NCI-H748 treated with DMSO at 0.1 percent for 48 hours (cell line): ENCODE results near the gene KRT4.
"Not testable (repeated sequence)": the region's sequence is repeated elsewhere in the genome, so short reads cannot be mapped to it uniquely, and the experiment has no call there.

ENCODE experiments used
- DNase-seq: peaks from one replicate; lab custom pipeline; 2025; lab: John Stamatoyannopoulos, UW

KRT4 gene

GRCh38 chr12:52813885-52814709, at the start of gene KRT4:
Gene KRT4 (minus strand): TSS chr12:52814116. CDS start chr12:52814058, 58 bp downstream.
- DNase-seq = peak; percentile 37

- DNase-seq = no peak
Measured at GRCh38 chr12:52862023-52862422, 48.1 kb upstream of the KRT4 start.

- no peak for DNase-seq
Measured at GRCh38 chr12:52861511-52861910, 47.6 kb upstream of the KRT4 start.

GRCh38 chr12:52860102-52860823, 46.3 kb upstream of the KRT4 start:
- DNase-seq = no peak

GRCh38 chr12:52857500-52857899, 43.6 kb upstream of the KRT4 start:
- no peak for DNase-seq

GRCh38 chr12:52856787-52857186, 42.9 kb upstream of the KRT4 start:
- no peak for DNase-seq

- not testable (repeated sequence) for DNase-seq
Measured at GRCh38 chr12:52856077-52856476, 42.2 kb upstream of the KRT4 start.

- DNase-seq = no peak
Measured at GRCh38 chr12:52851787-52852186, 37.9 kb upstream of the KRT4 start.

GRCh38 chr12:52850681-52851080, 36.8 kb upstream of the KRT4 start:
- no peak for DNase-seq

- no peak for DNase-seq
Measured at GRCh38 chr12:52849511-52849910, 35.6 kb upstream of the KRT4 start.

- DNase-seq = no peak
Measured at GRCh38 chr12:52848661-52849255, 34.8 kb upstream of the KRT4 start, which contains the start of gene KRT78. Gene KRT78 (minus strand): TSS chr12:52848994. CDS start chr12:52848930, 64 bp downstream.

GRCh38 chr12:52847335-52848102, 33.6 kb upstream of the KRT4 start:
- DNase-seq = no peak

- DNase-seq = no peak
Measured at GRCh38 chr12:52846356-52846970, 32.5 kb upstream of the KRT4 start.

GRCh38 chr12:52845946-52846345, 32.0 kb upstream of the KRT4 start:
- DNase-seq = no peak

- DNase-seq = no peak
Measured at GRCh38 chr12:52844386-52844785, 30.5 kb upstream of the KRT4 start.

- no peak for DNase-seq
Measured at GRCh38 chr12:52839436-52840105, 25.7 kb upstream of the KRT4 start.

GRCh38 chr12:52838609-52839435, 24.9 kb upstream of the KRT4 start:
- DNase-seq = peak; percentile 22

GRCh38 chr12:52837781-52838608, 24.1 kb upstream of the KRT4 start:
- DNase-seq = no peak

GRCh38 chr12:52837413-52837741, 23.5 kb upstream of the KRT4 start:
- no peak for DNase-seq
